Effector CD4-positive, alpha-beta T cell (primary cell): ENCODE data around the gene CAPZB.

Experiments
- DNase-seq: peaks from one replicate; pipeline ENCODE4 v3.0.0-alpha.2; 2020

CAPZB gene

DNA sequence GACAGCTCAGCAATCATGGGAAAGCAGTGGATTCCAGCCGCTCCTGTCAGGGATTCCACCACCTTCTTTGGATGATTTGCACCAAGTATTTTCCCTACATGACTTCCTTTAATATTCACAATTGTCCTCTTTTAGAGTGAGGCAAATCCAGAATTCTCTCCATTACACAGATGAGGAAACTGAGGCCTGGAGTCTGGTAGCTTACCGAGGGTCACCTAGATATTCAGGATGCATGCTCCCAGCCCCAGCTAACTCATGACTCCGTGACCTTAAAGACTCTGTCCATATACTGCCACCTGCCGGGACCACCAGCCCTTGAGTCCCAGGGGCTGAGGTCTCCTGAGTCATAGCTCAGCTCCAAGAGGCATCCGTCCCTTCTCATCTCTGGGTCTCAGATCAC lies 80.6 kb downstream of the CAPZB start:
- DNase-seq: no peak

DNA sequence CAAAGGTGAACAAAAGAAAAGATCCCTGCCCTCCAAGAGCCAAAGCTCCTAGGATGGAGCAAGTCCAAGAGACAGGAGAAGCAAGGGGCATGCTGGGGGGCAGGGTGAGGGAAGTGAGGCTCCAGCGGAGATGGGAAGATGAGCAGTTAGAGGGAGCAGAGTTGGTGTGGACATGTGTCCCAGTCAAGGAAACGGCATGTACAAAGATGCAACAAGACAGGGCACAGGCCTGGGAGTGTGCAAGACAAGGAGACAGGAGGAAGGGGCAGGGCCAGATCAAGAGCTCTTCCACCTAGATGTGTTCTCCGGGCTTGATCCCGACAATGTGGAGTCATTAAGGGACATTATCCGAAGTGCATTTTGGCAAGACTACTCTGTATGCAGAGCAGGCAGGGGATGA lies 82.1 kb downstream of the CAPZB start:
- DNase-seq: no peak

DNA sequence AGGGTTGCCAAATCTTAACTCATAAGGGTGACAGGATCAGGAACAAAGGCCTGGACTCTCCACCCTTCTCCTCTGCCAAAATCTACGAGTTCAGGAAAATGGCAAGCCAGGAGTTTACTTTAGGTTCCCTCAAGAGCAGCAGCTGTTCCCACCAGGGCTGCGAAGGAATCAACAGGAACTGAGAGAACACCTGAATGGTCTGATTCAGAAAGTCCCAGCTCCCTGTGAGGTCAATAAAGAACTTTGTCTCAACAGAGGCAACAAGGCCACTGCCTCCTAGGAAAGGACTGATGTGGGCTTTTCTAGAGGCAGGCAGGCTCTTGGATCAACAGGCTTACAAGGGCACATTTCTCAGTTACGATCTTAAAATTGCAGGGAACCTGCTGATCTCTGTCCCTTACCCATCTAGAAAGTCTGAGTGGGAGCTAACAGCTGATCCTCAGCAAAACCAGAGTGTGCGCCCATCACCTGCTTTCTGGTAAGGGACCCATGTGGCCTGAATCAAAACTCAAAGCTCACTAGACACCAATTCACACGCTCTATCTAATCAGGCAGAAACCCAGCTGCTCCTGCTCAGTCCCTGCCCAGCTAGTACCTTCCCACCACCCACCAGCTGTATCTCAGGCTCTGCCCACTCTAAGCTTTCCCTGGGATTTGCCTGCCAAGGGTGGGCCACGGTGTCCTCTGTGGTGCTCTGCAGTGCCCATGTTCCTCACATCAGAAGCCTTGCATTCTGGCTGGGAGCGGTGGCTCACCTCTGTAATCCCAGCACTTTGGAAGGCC lies 83.1 kb downstream of the CAPZB start:
- no peak for DNase-seq

DNA sequence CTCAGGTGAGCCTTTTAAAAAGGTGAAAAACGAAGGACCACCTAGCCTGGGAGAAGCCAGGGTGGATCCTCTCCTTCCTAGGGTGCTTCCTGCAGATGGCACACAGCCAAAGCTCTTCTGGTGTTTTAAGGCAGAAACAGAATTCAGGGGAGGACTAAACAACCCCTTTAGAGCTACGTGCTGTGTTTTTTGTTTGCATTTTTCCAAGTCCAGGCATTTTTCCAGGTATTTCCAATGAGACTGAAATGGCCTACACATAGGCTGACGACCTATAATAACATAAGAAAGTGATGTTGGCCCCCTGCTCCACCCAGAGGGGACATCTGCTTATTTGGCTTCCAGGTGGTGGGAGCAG lies 83.8 kb downstream of the CAPZB start:
- no peak for DNase-seq

DNA sequence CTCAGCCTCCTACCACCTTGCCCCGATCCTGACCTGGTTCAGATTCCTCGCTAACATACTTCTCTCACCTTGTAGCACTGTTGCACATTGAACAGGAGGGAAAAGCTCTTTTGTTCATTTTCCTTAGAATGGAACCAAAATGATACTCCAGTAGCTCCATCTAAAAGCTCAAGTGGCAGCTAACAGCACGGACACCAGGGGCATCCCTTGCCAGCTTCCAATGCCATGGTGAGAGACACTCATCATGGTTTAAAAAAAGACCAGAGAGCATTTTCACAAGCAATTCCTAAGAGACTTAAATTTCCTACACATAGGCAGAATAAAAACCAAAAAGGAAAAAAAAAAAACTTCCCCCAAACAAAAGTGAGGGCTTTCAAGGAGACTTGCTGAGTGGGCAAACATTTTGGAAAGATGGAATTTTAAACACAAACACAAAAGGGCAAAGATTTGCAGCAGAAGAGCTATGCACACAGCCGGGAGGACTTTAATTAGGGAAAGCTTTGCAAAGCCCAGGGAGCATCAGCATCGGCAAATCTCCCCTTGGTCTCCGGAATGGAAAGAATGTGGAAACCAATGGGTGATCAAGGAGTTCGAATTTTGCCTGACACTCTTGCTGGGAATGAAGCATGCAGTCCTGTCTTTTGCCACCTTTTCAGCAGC lies 84.3 kb downstream of the CAPZB start:
- no peak for DNase-seq

DNA sequence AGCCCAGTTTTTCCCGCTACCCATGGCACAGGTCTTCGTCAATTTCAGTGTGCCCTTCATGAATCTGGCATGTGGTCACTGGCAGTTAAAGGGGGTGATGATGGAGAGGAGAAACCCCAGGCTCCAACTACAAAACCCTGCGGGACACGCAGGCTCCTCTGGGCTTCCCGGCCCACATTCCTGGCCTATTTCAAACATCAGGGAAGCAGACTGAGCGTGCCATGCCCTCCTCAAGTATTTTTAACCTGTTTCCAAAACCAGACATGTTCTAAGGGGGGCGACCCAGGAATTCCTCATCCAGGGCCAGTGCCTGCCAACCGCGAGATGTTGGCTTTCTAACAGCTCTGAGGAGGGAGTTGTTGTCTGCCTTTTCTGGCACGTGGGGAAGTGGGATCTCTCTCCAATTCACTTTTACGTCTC lies 85.1 kb downstream of the CAPZB start:
- no peak for DNase-seq

DNA sequence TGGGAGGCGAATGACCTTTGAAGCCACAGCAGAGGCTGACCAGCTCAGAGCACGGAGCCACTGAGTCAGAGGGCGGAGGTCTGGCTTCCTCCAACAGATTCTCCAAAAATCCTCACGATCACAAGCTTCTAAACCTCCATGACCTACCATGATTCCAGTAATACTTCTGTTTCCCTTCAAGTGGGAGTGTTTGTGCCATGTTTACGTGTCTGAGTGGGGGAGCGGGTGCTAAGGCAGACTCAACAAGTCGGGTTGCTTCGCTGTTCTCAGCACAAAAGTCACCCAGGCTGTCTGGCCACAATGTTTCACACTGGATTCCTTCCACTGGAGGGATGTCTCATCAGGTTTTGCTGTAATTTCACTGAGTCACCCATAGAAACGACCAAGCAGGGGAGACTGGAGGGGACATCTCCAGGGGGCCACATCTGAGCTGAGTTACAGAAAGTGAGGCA lies 87.0 kb downstream of the CAPZB start:
- DNase-seq: no peak

DNA sequence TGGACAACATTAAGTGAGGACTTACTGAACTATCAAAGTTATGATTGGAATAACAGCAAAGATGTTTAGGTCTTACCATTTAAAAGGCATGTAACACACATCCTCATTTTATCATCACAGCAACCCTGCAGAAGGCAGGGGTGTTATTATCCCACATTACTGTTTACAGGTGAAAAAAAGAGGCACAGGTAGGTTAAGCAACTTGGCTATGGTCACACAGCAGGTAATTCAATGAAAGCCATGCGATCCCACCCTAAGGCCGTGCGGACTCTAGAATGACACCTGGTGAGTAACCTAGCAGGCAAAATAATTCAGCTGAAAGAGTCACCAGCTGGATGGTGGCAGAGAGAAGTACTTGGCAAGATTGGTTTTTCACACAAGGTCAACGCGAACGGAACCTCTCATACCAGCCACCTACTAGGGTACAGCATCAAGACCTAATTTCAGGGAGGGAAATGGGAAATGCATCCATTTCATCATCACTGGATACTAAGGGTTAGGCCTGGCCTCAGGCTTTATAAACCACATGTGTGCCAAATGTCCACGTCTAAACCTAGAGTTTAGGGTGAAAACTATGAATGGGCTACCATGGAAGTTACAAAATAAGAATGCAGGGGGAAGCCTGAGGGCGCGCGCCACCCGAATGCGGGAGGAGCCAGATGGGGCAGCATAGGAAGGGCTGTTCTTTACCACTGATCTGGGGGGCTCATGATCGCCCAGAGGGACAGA lies 88.0 kb downstream of the CAPZB start:
- no peak for DNase-seq

DNA sequence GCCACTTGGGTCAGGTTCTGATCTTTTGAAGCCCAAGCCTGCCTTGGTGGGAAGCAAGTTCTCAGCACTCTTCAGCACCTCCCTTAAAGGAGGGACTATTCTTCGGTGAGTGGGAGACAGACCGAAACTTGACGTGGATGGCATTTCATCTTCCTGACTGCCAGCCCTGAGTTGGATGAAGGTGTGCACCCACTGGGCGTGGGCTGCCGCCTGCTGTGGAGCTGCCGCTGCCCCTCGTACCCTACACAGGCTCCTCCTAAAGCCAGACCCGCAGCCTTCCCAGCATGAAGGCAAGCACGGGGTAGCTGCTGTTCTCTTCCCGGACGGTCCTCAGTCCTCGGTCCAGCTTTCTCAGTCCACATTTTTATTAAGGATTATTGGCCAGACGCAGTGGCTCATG lies 89.1 kb downstream of the CAPZB start:
- DNase-seq: no peak

DNA sequence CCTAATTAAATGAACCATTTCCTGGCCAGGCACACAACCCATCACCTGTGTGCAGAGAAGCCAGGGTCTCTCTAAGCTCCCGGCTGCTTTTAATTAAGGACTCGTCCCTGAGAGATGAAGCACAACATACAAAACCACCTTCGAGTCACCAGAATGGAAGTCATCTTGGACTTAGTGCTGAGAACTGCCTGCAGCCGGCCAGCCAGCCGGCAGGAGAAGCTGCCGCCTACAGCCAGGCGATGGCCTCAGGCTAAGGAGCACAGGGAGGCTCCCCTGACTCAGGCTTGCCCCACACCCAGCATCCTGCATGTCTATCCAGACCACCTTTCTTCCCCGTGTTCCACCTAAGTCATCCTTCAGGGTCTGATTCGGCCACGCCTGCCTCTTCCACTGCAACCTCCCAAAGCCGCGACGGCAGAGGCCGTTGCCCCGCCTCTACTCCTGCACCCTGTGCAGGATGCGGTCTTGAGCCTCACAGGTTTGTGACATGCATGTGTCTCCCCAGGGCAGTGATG lies 89.6 kb downstream of the CAPZB start:
- DNase-seq: no peak

DNA sequence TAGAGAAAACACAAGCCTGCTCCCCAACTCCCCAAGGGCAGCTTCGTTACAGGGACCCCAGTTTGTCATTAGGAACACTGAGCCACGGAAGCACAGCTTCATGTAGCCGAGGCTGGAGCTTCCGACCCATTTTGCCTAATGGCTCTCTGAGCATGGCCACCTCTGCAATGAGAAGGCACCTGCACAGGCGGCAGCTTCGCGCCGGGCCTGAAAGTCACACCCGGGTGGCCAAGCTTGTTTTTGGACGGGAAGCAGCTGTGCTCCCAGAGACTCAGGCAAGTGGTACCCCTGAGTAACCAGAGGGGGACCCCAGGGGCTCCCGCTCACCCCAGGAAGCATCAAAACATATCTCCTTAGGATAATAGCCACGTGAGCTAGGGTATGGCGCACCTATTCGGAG lies 92.3 kb downstream of the CAPZB start:
- no peak for DNase-seq

DNA sequence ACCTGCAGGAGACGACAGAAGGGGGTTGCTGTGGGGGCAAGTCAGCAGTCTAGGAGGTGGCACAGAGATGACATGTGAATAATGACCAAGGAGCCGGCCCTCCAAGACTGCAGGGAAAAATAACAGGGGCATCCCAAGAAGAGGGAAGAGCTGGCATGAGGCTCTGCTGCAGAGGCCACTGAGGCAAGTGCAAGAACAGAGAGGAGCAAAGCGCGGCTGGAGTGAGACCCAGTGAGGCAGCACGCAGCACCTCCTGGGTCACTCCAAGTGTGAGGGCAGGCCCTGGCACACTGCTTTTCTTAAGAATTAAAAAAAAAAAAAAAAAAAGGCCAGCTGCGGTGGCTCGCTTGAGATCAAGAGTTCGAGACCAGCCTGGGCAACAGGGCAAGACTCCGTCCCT lies 93.1 kb downstream of the CAPZB start:
- no peak for DNase-seq

DNA sequence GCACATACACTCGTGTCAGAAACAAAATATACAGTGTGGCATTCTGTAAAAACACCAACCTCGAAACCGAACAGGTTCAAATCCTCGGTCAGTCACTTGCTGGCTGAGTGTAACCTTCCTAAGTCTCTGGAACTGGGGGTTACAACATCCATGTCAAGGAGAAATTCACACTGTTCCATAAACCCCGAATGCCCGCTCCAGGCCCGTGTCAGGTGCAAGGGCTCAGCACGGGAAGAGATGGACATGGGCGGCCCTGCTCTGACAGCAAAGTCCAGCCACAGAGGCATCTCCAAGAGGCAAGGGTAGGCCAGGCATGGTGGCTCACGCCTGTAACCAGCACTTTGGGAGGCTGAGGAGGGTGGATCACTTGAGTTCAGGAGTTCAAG lies 93.8 kb downstream of the CAPZB start:
- DNase-seq: no peak

DNA sequence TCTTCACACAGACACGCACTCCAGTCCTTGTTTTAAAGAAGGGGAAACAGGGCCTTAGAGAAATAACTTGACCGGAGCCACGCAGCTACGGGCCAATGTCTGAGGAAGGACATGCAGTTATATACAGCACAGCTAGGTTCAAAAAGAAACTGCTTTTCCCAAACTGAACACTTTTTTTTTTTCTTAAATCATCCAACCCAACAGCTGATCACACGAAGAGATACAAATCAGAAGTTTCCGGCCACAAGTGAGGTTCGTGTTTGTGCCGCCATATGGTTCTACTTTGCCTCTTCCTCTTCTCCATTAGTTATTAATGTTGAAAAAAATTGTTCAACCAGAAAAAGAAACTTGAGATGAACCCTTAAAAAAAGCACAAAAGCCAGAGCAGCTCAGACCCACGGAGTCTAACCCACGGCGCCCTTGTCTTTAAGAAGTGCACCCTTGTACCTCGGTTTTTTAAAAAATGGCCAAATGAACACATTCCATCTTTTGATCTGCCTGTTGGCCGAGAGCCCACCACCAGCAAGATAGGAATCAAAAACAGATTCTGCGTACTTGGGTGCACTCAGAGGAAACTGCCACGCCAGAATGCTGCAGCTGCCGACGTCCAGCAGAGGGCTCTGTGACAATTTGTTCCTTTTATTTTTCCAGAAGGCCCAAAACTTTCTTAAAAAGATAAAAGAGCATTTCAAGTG lies 94.3 kb downstream of the CAPZB start:
- peak; percentile 48 for DNase-seq

DNA sequence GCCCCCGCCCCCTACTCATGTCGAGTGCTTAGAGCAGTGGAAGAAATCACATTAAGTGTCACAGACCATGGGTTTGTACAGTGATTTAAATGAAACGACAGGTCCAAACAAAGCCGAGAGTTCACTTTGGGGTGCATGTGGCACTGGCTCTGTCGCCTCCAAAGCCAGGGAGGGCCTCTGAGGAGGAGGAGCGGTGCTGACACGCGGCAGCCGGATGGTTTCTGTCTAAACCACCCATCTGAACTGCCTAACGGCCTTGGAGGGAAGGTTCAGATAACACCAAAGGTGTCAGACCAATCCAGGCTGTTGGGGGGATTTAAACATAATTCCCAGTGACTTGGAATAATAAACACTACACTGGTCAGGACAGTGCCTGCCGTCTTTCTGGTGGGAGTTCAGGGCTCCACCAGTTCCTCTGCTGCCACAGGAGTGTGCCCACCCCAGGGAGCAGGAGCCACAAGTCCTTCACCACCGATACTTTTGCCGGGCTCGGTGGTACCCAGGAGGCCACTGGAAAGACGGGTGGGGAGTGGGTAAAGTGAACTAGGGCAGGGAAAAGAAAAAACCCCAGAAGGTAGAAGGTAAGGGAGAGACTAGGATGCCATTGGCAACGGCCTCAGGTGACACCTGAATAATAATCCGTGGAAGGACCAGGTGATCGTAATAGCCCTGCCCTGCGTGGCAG lies 95.0 kb downstream of the CAPZB start:
- no peak for DNase-seq

DNA sequence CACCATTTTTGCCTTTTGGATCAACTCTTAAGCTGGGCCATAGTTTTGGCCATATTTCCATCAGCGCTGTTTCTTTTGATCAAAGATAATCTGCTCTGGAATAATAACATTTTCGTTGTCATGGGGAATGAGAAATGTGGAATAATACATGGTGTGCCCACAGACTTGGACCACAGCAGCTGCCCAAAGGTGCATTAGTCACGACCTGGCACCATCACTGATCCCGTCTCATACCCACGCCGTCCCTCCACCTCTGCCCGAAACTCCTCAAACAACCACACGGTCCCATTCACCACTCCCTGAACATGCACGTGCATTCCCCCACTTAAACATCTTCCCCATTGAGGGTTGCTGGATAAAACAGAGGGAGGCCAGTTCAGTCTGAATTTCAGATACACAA lies 96.4 kb downstream of the CAPZB start:
- DNase-seq: no peak

DNA sequence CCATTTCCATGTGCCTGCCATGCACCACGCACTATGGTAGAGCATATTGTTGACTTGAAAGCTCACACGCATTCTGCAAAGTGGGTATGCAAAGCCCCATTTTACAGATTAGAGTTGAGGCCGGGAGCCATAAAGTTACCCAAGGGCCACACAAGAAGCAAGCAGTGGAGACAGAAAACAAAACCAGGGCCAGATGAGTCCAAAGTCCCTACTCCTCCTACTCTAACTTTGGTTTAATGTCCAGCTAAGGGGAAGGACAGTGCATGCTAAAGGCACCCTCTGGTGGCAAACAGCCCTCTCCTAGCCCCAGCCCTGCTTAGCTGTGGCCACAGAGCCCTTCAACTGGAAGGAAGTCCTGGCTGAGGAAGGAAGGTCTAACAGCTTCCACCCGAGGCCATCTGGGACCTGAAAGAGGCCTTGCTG lies 98.3 kb downstream of the CAPZB start:
- no peak for DNase-seq

DNA sequence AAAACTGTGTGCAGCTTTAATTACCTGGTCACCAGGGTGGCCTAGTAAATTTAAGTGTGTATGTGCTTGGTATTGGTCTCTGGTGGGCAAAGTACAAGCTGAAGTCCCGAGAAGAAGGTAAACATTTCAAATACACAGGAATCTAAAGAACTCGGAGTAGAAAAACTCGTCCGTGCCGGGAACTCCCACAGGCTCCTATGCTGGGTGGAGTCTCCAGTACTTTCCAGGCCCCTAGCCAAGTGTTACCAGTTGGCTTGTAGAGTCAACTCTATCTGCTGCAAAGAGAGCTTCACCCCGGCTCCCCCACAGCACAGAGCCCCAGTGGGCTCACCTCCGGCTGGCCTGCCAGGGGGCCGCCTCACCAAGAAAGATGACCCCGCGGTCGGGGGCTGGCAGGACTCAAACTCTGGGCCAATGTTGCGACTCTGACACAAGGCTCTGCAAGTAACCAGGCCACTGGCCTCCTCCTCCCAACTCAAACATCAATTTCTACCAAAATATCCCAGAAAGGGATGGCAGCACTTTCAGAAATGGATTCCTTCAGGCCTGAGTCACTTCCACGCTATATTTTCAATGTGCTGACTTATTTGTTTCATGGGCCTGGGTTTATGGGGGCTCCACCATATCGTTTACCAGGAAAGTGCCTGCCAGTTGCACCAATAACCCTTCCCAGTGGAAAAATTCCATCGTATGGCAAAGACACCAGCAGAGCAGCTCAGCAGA lies 99.3 kb downstream of the CAPZB start:
- no peak for DNase-seq

DNA sequence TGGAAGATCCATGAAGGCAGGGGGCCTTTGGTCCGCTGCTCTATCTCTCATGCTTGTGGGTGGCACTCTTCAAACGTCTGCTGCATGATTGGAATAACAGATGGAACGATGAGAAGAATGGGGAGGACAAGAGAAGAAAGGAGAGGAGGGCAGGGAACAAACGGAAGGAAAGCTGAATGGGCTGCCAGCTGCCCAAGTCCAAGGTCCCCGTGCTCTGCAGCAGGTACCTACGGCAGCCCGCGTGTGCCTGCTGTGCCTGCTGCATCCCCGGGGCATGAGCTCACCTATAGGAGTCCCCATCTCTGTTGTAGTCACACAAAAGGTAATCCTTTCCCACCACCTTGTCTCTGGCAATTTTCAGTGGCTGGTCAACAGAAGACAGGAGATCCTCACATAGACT lies 100.1 kb downstream of the CAPZB start:
- no peak for DNase-seq

DNA sequence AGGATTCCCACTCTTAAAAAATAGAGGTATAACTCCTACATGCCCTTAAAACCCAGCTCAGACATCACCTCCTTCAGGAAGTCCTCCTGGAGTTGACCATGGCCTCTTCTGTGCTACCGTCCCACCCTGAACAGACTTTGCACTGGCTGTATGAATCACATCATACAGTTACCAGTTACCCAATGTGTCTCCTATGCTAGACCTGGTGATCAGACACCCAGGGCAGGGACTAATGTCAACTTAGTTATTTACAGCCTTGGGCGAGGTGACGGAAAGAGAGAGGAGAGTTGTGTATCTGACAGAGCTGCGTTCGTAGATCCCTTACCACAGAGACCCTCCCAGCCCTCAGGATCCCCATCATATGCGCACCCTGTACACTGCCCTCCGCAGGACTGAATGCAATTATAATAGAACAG lies 100.6 kb downstream of the CAPZB start:
- DNase-seq: no peak

DNA sequence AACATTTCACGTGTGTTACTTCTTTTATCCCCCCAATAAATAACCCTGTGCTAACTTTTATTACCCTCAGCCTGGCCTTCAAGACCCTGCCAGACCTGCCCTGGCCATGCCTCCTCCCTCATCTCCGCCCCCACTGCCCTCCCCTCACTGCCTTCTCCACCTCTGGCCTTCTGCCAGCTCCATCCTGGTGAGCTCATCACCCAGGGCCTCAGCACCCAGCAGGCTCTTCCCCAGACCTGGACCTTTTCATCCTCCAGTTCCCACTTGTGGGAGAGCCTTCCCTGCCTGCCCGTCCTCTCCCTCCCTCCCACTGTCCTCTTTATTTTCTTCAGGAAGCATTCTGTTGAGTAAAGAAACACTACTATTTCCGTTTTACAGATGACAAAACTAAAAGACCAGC lies 101.2 kb downstream of the CAPZB start:
- no peak for DNase-seq

DNA sequence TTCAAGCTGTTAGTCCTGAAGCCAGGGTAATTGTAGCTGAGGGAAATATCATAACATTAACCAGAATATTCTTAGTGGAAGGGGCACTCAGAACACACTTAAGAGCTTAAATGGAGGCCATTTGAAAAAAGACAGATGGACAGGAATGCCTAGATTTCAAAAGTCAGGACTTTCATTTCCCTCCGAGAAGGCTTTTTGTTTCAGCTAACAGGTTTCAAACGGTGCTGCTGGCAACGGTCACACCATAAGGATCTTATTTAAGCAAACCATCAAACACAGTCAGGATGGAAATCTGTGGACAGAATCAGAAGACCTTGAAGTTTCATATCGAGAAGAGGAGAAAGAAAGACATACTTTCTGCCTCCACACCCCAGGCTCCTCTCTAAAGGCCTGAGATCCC lies 103.1 kb downstream of the CAPZB start:
- no peak for DNase-seq
